Kidney (tissue), 14 donors: Measurements from ENCODE around the gene EME1. TPM values are rescaled to one million over a fixed set of nuclear protein-coding genes. Genes with fewer than 3 reads are reported as not detected.

Experiments
- DNase-seq, 5 donors: peaks; one replicate each; pipeline ENCODE4 v3.0.0-alpha.2; 2013 to 2020
- FAIRE-seq: peaks from 2 replicates; lab custom pipeline; 2012; peaks lifted over from hg19 to GRCh38; lab: Jason Lieb, UNC
- H3K27ac ChIP-seq, 2 donors: one replicate each; pipeline ENCODE4 v1.7.0; 2013; ENCODE audit warnings: low read depth in 2 of 2, low read length in 2 of 2, inconsistent platforms in 1 of 2
- H3K27me3 ChIP-seq: one replicate; pipeline ENCODE4 v1.7.1; 2013; ENCODE audit warnings: low read length, inconsistent platforms; ENCODE audit not compliant: control insufficient read depth, insufficient read depth
- H3K36me3 ChIP-seq, 3 donors: one replicate each; pipeline versions ENCODE4 v1.7.0 to v1.7.1; 2013; ENCODE audit warnings: low read length in 3 of 3, control low read depth in 1 of 3, inconsistent platforms in 1 of 3; ENCODE audit not compliant: insufficient read depth in 3 of 3, control insufficient read depth in 2 of 3
- H3K4me1 ChIP-seq, 3 donors: one replicate each; pipeline versions ENCODE4 v1.7.0 to v1.7.1; 2013; ENCODE audit warnings: low read length in 3 of 3, inconsistent platforms in 1 of 3, low read depth in 1 of 3; ENCODE audit not compliant: control insufficient read depth in 2 of 3, insufficient read depth in 2 of 3
- H3K4me3 ChIP-seq, 3 donors: one replicate each; pipeline versions ENCODE4 v1.7.0 to v1.8.1; 2013; ENCODE audit warnings: low read length in 3 of 3, control low read depth in 1 of 3, inconsistent platforms in 1 of 3
- H3K9ac ChIP-seq, 3 donors: one replicate each; pipeline versions ENCODE4 v1.7.0 to v1.7.1; 2013; ENCODE audit warnings: low read length in 3 of 3, control low read depth in 1 of 3, inconsistent platforms in 1 of 3
- H3K9me3 ChIP-seq, 3 donors: one replicate each; pipeline versions ENCODE4 v1.7.0 to v1.7.1; 2013; ENCODE audit warnings: low read length in 3 of 3, control low read depth in 1 of 3, inconsistent platforms in 1 of 3; ENCODE audit not compliant: control insufficient read depth in 2 of 3, insufficient read depth in 1 of 3
- intact Hi-C: fragments of 100-400 bp; cut with DNase I; formaldehyde crosslinking; loops from one replicate; pipeline ENCODE4 v1.11.1; 2022
- polyA plus RNA-seq: library from polyadenylated mRNA; stranded (reverse); fragments of 350-450 nt; fragmentation: Illumina TruSeq; extraction: RNeasy Lipid Tissue Mini Kit (QIAGEN cat#74804); gene quantifications from one replicate; pipeline ENCODE4 v1.2.3, GENCODE V29; 2014; ENCODE audit warnings: low read depth, low replicate concordance; ENCODE audit not compliant: insufficient read depth
- total RNA-seq: library from RNA; stranded (reverse); fragmentation: NEBNext Ultra II Directional; extraction: Animal tissue kit (Norgen Biotek cat#: 25700); gene quantifications from one replicate; pipeline ENCODE4 v1.2.1, GENCODE V29; 2021
- TF ChIP-seq, protein P1 (sequence below): IDR thresholded peaks from 3 replicates; pipeline ENCODE4 v1.5.1; 2012; ENCODE audit warnings: mild to moderate bottlenecking, moderate library complexity, borderline replicate concordance; ENCODE audit not compliant: insufficient read depth; ENCODE audit errors: extremely low read depth
- donor health status: control.
- donor health status: control.
- donor health status: control.
- donor health status: control.
- donor health status: control.
- donor health status: DM: yes; HTN: yes; CAD: no.
- donor health status: Normal renal cell carcinoma (clear cell type).

The EME1 gene
- total and polyA plus RNA-seq, 2 donors from 2014 or later = 1.0 TPM; not detected in 1

DNA sequence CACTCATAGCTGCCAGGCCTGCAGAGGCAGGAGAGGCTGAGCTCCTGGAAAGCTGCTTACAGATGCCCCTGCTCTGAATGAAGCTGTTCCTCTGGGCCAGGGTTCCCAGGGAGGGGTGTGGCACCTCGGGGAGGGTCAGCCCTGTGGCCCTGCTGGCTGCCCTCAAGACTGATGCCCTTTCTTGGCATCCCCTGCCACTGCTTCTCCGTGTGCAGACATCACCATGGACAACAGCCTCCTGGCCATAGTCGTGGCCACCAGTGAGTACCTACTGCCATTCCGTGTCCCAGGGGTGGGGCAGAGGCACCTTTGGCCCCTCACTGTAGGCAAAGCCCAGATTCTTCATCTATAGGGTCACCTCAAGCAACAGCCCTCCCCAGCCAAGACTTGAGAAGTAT is 9.0 kb upstream of the EME1 start:
- peaks cover 5 to 24% (median 23%) of the 10 kb centered on the region in 3 donors for H3K36me3 ChIP-seq
- H3K27me3 ChIP-seq = no peaks in the 10 kb centered on the region
- TF ChIP-seq, protein P1, sequence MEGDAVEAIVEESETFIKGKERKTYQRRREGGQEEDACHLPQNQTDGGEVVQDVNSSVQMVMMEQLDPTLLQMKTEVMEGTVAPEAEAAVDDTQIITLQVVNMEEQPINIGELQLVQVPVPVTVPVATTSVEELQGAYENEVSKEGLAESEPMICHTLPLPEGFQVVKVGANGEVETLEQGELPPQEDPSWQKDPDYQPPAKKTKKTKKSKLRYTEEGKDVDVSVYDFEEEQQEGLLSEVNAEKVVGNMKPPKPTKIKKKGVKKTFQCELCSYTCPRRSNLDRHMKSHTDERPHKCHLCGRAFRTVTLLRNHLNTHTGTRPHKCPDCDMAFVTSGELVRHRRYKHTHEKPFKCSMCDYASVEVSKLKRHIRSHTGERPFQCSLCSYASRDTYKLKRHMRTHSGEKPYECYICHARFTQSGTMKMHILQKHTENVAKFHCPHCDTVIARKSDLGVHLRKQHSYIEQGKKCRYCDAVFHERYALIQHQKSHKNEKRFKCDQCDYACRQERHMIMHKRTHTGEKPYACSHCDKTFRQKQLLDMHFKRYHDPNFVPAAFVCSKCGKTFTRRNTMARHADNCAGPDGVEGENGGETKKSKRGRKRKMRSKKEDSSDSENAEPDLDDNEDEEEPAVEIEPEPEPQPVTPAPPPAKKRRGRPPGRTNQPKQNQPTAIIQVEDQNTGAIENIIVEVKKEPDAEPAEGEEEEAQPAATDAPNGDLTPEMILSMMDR = no peak
- FAIRE-seq (no peak), DNase-seq (no peak)
- H3K4me1 ChIP-seq = no peaks in the 10 kb centered on the region
- H3K9ac ChIP-seq = no peak overlapping the region
- H3K27ac ChIP-seq = no peak overlapping the region
- intact Hi-C loops = no loop called here
- H3K4me3 ChIP-seq = no peak overlapping the region
- H3K9me3 ChIP-seq = no peaks in the 10 kb centered on the region

DNA sequence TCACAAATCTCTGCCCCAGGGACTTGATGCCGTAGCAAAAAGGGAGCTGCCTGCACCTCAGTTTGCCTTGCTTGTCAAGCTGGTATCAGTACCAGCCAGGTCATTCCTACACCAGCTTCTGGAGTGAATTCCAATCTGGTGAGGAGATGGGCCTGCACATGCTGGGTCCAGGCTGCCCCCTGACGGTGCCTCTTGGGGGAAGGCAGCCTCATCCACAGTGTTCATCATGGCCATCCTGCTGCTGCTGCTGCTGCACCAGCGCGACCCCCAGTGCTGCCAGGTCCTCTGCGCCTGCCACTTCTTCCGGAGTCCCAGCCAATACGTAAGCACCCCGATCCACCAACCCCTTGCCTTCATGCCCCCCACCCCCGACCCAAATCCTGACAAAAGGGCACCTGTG is 8.3 kb upstream of the EME1 start:
- DNase-seq = peak in 1 of 5 donors; percentile 14
- H3K27me3 ChIP-seq = no peaks in the 10 kb centered on the region
- TF ChIP-seq, protein P1 = no peak
- H3K9ac ChIP-seq = no peak overlapping the region
- H3K9me3 ChIP-seq = no peaks in the 10 kb centered on the region
- no peaks in the 10 kb centered on the region for H3K4me1 ChIP-seq
- intact Hi-C loops = no loop called here
- H3K36me3 ChIP-seq = peaks cover 6 to 29% (median 26%) of the 10 kb centered on the region in 3 donors
- FAIRE-seq = no peak
- H3K4me3 ChIP-seq = no peak overlapping the region
- H3K27ac ChIP-seq = no peak overlapping the region

DNA sequence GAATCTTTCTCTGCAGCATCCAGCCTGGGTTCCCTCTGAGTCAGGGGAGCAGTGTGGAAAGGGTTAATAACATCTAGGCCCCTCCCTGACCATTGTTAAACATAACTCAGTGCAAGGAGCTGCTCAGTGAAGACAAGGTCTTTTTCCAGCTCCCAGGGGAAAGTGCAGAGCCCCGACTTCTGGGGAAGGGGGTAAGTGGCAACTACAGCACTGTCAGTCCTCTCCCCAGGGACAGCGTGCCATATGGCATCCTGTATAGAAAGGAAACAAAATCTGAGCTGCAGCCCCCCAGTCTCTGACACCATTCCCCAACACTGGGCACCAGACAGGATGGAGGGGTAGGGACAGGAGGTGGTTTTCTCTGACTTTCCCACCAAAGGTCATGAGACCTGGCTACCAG is 7.9 kb upstream of the EME1 start:
- intact Hi-C loops = no loop called here
- no peak for DNase-seq

More for the DNA sequence above, 7.9 kb upstream of the EME1 start:
- Histone ChIP-seq H3K27ac (no peak overlapping the region), H3K9me3 (no peaks in the 10 kb centered on the region), H3K36me3 (peaks cover 8 to 34% (median 30%) of the 10 kb centered on the region in 3 donors), H3K4me3 (no peak overlapping the region), H3K9ac (no peak overlapping the region), H3K27me3 (no peaks in the 10 kb centered on the region), H3K4me1 (no peaks in the 10 kb centered on the region)
- TF ChIP-seq, protein P1 = no peak
- no peak for FAIRE-seq
